HuH-7 (cell line): ENCODE measurements around the gene SLC46A3.
A peak's percentile ranks its signal among the peaks of the same experiment; 100 is the strongest.
"Not testable (repeated sequence)": the region's sequence is repeated elsewhere in the genome, so short reads cannot be mapped to it uniquely, and the experiment has no call there.

Experiments
- DNase-seq: peaks from one replicate; pipeline ENCODE4 v3.0.0; 2011; ENCODE audit warnings: low spot score

Gene SLC46A3

GRCh38 chr13:28718543-28719226 is at the start of gene SLC46A3:
Gene SLC46A3 (minus strand): TSS chr13:28718970. CDS start chr13:28717998, 972 bp downstream.
- peak; percentile 96 for DNase-seq

DNA sequence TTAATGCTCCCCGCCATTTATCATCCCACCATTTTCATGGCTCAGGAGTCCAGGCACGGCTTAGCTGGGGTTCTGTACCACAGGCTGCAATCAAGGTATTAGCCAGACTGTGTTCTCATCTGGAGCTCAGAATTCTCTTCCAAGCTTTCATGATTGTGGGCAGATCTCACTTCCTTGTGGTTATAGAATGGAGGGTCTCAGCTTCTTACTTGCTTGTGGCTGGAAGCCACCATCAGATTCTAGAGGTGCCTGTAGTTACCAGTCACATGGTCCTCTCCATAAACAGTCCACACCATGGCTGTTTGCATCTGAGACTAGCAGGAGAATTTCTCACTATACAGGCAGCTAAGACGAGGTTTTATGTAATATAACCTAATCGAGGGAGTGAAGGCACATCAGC is 45.1 kb upstream of the SLC46A3 start:
- no peak for DNase-seq

DNA sequence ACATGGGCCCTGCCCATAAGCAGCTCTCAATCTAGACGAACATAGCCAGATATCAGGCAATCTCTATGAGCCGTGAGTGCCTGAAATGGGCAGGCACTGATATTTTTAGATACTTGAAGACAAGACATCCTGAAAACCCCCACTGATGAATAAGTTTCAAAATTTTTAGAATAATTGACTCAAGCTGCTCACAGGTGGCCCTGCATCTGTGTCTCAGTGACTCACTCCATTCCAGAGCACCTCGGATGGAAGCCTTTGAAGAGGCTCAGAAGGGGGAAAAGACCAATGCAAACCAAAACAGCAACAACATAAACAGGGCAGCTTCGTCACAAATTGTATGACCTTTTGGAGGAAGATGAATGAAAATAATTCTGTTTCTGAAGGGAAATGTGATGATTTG is 42.8 kb upstream of the SLC46A3 start:
- no peak for DNase-seq

DNA sequence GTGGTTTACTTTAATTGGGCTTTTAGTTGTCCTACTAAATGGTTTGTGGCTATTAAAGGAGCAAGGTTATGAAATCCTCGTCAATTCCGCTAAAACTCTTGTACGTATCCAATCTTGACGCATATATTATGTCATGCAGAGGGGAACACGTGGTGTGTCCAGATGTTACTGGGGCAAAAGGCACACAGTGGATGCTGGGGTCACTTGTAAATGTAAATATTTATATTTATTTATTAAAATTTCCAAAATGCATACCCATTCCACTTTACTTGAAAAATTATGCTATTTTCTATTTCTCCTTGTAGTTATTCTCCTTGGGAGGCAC is 36.7 kb upstream of the SLC46A3 start:
- DNase-seq = no peak

- DNase-seq = no peak
These were observed 36.2 kb upstream of the SLC46A3 start for GRCh38 chr13:28754698-28755545.

- DNase-seq = no peak
These were observed 35.2 kb upstream of the SLC46A3 start for GRCh38 chr13:28753946-28754345.

GRCh38 chr13:28753208-28753892 is 34.6 kb upstream of the SLC46A3 start:
- no peak for DNase-seq

- no peak for DNase-seq
These were observed 32.6 kb upstream of the SLC46A3 start for GRCh38 chr13:28751175-28751960.

DNA sequence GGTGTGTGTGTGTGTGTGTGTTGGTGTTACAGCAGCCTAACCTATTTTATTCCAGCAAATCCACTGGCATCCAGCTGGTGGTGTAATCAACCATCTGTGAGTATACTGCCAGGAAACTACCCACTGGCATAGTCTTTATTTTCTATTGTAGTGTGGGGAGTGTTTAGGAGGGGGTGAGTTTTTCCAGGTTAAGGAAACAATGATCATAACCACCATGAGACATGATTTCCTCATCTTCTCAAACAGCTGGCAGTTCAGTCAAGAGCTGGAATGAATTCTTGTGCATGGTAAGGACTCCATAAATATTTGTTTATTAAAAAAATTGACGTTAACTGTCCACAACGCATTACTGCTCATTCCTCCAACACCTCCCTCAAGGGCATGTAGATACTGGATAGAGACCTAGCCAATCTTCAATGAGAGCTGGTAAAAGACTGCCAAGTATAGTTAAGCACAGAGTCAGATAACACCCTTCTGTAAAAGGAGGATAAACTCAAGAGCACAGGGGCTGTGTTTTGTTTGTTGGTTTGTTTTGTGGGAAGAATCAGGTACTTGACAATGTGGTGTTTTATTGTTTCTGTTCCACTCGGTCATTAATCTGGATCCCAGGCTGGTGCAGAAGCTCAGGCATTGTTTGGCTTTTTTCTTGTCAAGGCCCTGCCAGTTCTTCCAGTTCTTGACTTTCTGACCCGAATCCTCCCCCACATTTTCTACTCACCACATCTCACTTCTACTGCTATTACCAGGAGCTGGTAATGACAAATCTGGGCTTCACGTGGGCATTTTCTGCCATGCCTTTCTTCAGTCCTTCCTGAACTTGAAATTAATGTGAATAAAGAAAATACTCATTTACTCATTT is 31.6 kb upstream of the SLC46A3 start:
- DNase-seq = no peak

DNA sequence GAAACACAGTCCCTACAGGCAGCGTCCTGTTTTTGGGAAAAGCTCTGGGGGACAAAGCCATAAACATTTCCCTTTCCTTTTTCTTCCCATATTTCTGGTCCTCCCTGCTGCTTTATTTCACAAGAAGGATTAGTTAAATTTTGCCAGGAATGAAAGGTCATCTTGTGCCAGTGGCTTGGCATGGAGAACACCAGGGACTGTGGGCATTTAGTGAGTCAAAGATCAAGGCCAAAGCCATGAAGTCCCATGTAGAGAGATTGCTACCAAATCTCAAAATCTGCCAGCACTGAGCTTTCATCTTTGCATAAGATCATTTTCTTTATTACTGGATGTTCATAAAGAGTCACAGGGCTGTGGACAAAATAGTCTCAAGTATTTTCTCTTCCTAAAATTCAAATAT is 29.1 kb upstream of the SLC46A3 start:
- DNase-seq = no peak

DNA sequence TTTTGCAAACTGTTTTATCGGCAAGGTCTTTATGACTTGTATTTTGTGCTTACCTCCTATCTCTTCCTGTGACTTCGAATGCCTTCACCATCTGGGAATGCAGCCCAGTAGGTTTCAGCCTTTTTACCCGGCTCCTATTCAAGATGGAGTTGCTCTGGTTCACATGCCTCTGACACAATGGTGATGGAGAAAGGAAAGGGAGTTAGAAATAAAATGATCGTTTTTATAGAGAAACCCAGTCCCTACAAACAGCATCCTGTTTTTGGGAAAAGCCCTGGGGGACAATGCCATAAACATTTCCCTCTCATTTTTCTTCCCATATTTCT is 27.5 kb upstream of the SLC46A3 start:
- DNase-seq = no peak

DNA sequence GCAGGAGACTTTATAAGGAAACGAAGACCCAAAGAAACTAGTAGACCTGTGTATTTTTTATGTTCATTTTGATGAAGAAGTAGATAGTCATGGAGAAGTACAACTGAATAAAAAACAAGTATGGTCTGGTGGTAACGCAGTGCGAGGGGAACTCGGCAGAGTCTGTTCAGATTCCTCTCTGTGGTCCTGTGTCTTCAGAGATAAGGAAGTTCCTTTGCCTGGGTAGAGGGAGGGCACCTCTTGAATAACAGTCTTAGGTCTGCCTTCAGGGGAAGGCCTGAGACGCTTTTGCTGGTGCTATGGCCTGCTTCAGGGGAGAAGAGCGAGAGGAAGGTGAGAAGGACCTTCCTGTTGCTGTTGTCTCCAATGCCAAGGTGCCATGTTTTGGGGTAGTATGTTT is 25.9 kb upstream of the SLC46A3 start:
- DNase-seq = no peak

GRCh38 chr13:28744091-28744536 is 25.3 kb upstream of the SLC46A3 start:
- no peak for DNase-seq

- no peak for DNase-seq
These were observed 24.8 kb upstream of the SLC46A3 start for GRCh38 chr13:28743499-28744083.

DNA sequence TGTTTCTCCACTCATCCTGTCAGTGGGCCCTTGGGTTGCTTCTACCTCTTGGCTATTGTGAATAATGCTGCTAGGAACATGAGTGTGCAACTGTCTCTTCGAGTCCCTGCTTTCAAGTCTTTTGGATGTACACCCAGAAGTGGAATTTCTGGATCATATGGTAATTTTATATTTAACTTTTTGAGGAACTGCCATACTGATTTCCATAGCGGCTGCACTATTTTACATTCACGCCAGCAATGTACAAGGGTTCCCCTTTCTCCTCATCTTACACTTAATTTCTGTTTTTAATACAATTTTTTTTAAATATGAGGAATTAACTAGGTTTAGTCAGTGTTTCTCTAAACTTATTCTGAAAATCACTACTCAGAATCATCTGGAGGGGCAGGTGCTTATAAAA is 24.2 kb upstream of the SLC46A3 start:
- no peak for DNase-seq

DNA sequence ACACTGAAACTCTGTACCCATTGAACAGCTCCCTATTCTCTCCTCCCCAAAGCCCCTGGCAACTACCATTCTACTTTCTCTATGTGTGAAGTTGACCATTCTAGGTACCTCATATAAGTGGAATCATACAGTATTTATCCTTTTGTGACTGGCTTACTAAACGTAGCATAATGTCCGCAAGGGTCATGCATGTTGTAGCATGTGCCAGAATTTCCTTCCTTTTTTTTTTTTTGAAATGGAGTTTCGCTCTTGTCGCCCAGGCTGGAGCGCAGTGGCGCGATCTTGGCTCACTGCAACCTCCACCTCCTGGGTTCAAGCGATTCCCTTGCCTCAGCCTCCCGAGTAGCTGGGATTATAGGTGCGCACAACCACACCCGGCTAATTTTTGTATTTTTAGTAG is 23.7 kb upstream of the SLC46A3 start:
- DNase-seq = not testable (repeated sequence)

DNA sequence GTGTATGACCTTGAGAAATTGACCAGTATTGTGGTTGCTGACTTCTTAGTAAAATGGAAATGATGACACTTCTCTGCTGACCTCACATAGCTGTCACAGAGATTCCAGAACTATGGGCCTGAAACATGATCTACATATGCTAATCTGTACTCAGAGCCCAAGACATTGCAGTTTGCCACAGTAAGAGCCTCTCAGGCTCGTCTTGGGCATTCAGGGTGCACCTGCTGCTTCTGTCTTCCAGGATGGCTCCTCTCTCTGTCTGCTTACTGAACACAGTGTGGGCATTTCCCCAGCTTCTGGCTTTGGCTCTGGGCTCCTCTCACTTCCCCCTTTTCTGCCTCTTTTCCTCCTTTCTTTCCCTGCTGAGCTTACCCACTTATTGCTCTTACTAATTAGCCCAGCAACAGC is 22.3 kb upstream of the SLC46A3 start:
- no peak for DNase-seq

- no peak for DNase-seq
These were observed 20.6 kb upstream of the SLC46A3 start for GRCh38 chr13:28739376-28739775.

- no peak for DNase-seq
These were observed 16.8 kb upstream of the SLC46A3 start for GRCh38 chr13:28735481-28736029.

- no peak for DNase-seq
These were observed 16.1 kb upstream of the SLC46A3 start for GRCh38 chr13:28734906-28735305.

GRCh38 chr13:28730762-28731161 is 12.0 kb upstream of the SLC46A3 start:
- DNase-seq = no peak
